NCI-H2171 (cell line): Measurements from ENCODE around the gene LRCH4.
"Not testable (repeated sequence)": the region's sequence is repeated elsewhere in the genome, so short reads cannot be mapped to it uniquely, and the experiment has no call there.

ENCODE experiments used
- DNase-seq: peaks from one replicate; lab custom pipeline; 2025; lab: John Stamatoyannopoulos, UW

Gene LRCH4

GRCh38 chr7:100544967-100545359, 41.0 kb downstream of the LRCH4 start:
- DNase-seq, result no peak

GRCh38 chr7:100544386-100544785, 41.5 kb downstream of the LRCH4 start:
- no peak for DNase-seq

GRCh38 chr7:100543586-100543985, 42.3 kb downstream of the LRCH4 start:
- no peak for DNase-seq

- not testable (repeated sequence) for DNase-seq
Observed at GRCh38 chr7:100541309-100541708, 44.6 kb downstream of the LRCH4 start.

GRCh38 chr7:100540073-100540723, 45.7 kb downstream of the LRCH4 start:
- DNase-seq, result no peak

GRCh38 chr7:100539436-100540006, 46.4 kb downstream of the LRCH4 start:
- DNase-seq, result no peak

- DNase-seq, result peak; percentile 99
Observed at GRCh38 chr7:100538654-100539435, 47.1 kb downstream of the LRCH4 start, which contains the start of gene AGFG2. Gene AGFG2 (plus strand): TSS chr7:100539203. CDS start chr7:100539347, 144 bp downstream.

- no peak for DNase-seq
Observed at GRCh38 chr7:100538348-100538653, 47.6 kb downstream of the LRCH4 start.

GRCh38 chr7:100536695-100537094, 49.2 kb downstream of the LRCH4 start:
- DNase-seq, result not testable (repeated sequence)

- DNase-seq, result not testable (repeated sequence)
Observed at GRCh38 chr7:100535982-100536381, 49.9 kb downstream of the LRCH4 start.

GRCh38 chr7:100532165-100533022, 53.5 kb downstream of the LRCH4 start:
- no peak for DNase-seq

- not testable (repeated sequence) for DNase-seq
Observed at GRCh38 chr7:100528108-100528866, 57.6 kb downstream of the LRCH4 start.
